NB4 (cell line): ENCODE measurements around the gene MAD1L1.

ENCODE experiments used
- DNase-seq: peaks from one replicate; pipeline ENCODE4 v3.0.0; 2010; ENCODE audit warnings: low read depth
- H3K4me3 ChIP-seq: one replicate; pipeline ENCODE4 v1.5.1; 2011; ENCODE audit warnings: mild to moderate bottlenecking, low read depth, low read length, moderate library complexity
- CTCF ChIP-seq: IDR thresholded peaks from one replicate; pipeline ENCODE4 v1.5.1; 2012; ENCODE audit warnings: low read depth, low read length
- MAX ChIP-seq: IDR thresholded peaks from 2 replicates; pipeline ENCODE4 v1.6.1; 2011; ENCODE audit warnings: low read depth, low read length
- MYC ChIP-seq: IDR thresholded peaks from 2 replicates; pipeline ENCODE4 v1.6.1; 2011; ENCODE audit warnings: low read depth, low read length
- POLR2A ChIP-seq: IDR thresholded peaks from 2 replicates; pipeline ENCODE4 v1.6.1; 2011; ENCODE audit warnings: mild to moderate bottlenecking; ENCODE audit not compliant: insufficient read length; ENCODE audit errors: extremely low read depth

MAD1L1 gene

GRCh38 chr7:2048006-2048405 is 184.7 kb downstream of the MAD1L1 start:
- DNase-seq, result no peak
- TF ChIP-seq MYC, result no peak
- TF ChIP-seq MAX, result no peak
- no peak for TF ChIP-seq CTCF
- no peak for TF ChIP-seq POLR2A
- H3K4me3 ChIP-seq, result no peak overlapping the region

- no peak overlapping the region for H3K4me3 ChIP-seq
- TF ChIP-seq CTCF (no peak), POLR2A (no peak), MAX (no peak)
- DNase-seq, result no peak
These were observed 185.9 kb downstream of the MAD1L1 start for GRCh38 chr7:2046581-2047565.

- no peak for DNase-seq
These were observed 187.0 kb downstream of the MAD1L1 start for GRCh38 chr7:2045559-2046405.

GRCh38 chr7:2044883-2045471 is 187.8 kb downstream of the MAD1L1 start:
- no peak for TF ChIP-seq POLR2A
- TF ChIP-seq CTCF, result no peak
- no peak for TF ChIP-seq MAX
- no peak for TF ChIP-seq MYC
- no peak overlapping the region for H3K4me3 ChIP-seq
- no peak for DNase-seq

More at GRCh38 chr7:2045559-2046405, 187.0 kb downstream of the MAD1L1 start:
- no peak overlapping the region for H3K4me3 ChIP-seq
- TF ChIP-seq CTCF, result no peak
- TF ChIP-seq POLR2A, result no peak
- no peak for TF ChIP-seq MYC
- TF ChIP-seq MAX, result no peak

- TF ChIP-seq MAX (no peak), MYC (no peak), CTCF (no peak), POLR2A (no peak)
- no peak overlapping the region for H3K4me3 ChIP-seq
- no peak for DNase-seq
These were observed 188.3 kb downstream of the MAD1L1 start for GRCh38 chr7:2044311-2044882.
